ENCODE results near the gene PCDH9. TPM values are rescaled to one million over a fixed set of nuclear protein-coding genes. Genes with fewer than 3 reads are reported as not detected.

The PCDH9 gene
- total RNA-seq, 1 experiment from 2014 or later = 4.2 TPM

- intact Hi-C loops (cut with micrococcal nuclease; ENCODE audit: unreplicated experiment) = no loop called here
- in situ Hi-C loops (cut with HindIII; ENCODE audit: low pct_unique_long_range_greater_than_20kb, low sequenced_read_pairs) = no loop called here
- TF ChIP-seq CTCF (IDR thresholded peaks at IDR 0.05) (no peak), SIN3A (IDR thresholded peaks at IDR 0.05; ENCODE audit: borderline replicate concordance, insufficient read depth, low read depth, low read length) (no peak), POLR2AphosphoS5 (IDR thresholded peaks at IDR 0.05; ENCODE audit: low read depth, low read length) (no peak), TCF7L2 (IDR thresholded peaks at IDR 0.05; ENCODE audit: low read depth, low read length) (no peak)
- TF ChIP-seq, protein P1, sequence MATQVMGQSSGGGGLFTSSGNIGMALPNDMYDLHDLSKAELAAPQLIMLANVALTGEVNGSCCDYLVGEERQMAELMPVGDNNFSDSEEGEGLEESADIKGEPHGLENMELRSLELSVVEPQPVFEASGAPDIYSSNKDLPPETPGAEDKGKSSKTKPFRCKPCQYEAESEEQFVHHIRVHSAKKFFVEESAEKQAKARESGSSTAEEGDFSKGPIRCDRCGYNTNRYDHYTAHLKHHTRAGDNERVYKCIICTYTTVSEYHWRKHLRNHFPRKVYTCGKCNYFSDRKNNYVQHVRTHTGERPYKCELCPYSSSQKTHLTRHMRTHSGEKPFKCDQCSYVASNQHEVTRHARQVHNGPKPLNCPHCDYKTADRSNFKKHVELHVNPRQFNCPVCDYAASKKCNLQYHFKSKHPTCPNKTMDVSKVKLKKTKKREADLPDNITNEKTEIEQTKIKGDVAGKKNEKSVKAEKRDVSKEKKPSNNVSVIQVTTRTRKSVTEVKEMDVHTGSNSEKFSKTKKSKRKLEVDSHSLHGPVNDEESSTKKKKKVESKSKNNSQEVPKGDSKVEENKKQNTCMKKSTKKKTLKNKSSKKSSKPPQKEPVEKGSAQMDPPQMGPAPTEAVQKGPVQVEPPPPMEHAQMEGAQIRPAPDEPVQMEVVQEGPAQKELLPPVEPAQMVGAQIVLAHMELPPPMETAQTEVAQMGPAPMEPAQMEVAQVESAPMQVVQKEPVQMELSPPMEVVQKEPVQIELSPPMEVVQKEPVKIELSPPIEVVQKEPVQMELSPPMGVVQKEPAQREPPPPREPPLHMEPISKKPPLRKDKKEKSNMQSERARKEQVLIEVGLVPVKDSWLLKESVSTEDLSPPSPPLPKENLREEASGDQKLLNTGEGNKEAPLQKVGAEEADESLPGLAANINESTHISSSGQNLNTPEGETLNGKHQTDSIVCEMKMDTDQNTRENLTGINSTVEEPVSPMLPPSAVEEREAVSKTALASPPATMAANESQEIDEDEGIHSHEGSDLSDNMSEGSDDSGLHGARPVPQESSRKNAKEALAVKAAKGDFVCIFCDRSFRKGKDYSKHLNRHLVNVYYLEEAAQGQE (IDR thresholded peaks at IDR 0.05; ENCODE audit: insufficient read depth in 1 of 2, low read depth in 2 of 2, low read length in 1 of 2) = no peak
- Histone ChIP-seq H3K27ac (ENCODE audit: low read length) (no peak overlapping the region), H3K9me3 (ENCODE audit: control insufficient read depth, insufficient read depth, low read depth, low read length) (no peaks in the 10 kb centered on the region), H3K27me3 (ENCODE audit: control insufficient read depth, insufficient read depth, low read length) (no peaks in the 10 kb centered on the region), H3K36me3 (ENCODE audit: control insufficient read depth, insufficient read depth, low read length) (no peaks in the 10 kb centered on the region), H3K4me3 (ENCODE audit: low read depth in 2 of 2, low read length in 2 of 2) (no peak overlapping the region), H3K4me1 (ENCODE audit: control insufficient read depth, insufficient read depth, low read length) (no peaks in the 10 kb centered on the region)
- no peak for ATAC-seq
- CTCF ChIA-PET = no interaction called here
- POLR2A ChIA-PET = no interaction called here
- BruUV-seq (replicated peaks) = no TSS peak
- no peak for DNase-seq (ENCODE audit: low read depth, low spot score)
Measured at GRCh38 chr13:67150608-67151007, 79.5 kb downstream of the PCDH9 start.

DNA sequence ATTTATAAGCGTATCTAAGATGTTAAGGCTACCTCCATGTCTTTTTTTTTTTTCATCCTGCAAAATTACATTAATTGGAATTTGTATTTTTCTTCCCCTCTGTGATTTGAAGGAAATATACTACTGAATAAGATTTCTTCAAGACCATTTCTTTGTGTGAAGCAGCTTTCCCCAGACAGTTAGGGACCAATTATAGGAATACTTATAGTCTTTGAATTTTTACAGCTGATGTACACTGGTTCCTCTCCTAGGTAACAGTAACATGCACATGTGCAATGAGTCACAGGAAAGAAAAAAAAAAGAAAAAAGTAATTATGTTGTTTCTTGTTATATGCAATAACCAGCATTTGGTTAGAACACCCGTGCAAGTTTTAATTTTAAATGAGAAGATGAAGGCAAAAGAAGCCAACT lies 82.0 kb downstream of the PCDH9 start:
- TF ChIP-seq TCF7L2 (IDR thresholded peaks at IDR 0.05; ENCODE audit: low read depth, low read length) (no peak), CTCF (IDR thresholded peaks at IDR 0.05) (no peak), SIN3A (IDR thresholded peaks at IDR 0.05; ENCODE audit: borderline replicate concordance, insufficient read depth, low read depth, low read length) (no peak), POLR2AphosphoS5 (IDR thresholded peaks at IDR 0.05; ENCODE audit: low read depth, low read length) (no peak)
- TF ChIP-seq, protein P1 (IDR thresholded peaks at IDR 0.05; ENCODE audit: insufficient read depth in 1 of 2, low read depth in 2 of 2, low read length in 1 of 2) = no peak
- no peak overlapping the region for H3K4me3 ChIP-seq (ENCODE audit: low read depth in 2 of 2, low read length in 2 of 2)
- CTCF ChIA-PET = no interaction called here

More for the DNA sequence above, 82.0 kb downstream of the PCDH9 start:
- Histone ChIP-seq H3K4me1 (ENCODE audit: control insufficient read depth, insufficient read depth, low read length) (no peaks in the 10 kb centered on the region), H3K27me3 (ENCODE audit: control insufficient read depth, insufficient read depth, low read length) (no peaks in the 10 kb centered on the region), H3K27ac (ENCODE audit: low read length) (no peak overlapping the region), H3K9me3 (ENCODE audit: control insufficient read depth, insufficient read depth, low read depth, low read length) (no peaks in the 10 kb centered on the region), H3K36me3 (ENCODE audit: control insufficient read depth, insufficient read depth, low read length) (no peaks in the 10 kb centered on the region)
- no TSS peak for BruUV-seq (replicated peaks)
- intact Hi-C loops (cut with micrococcal nuclease; ENCODE audit: unreplicated experiment) (no loop called here), in situ Hi-C loops (cut with HindIII; ENCODE audit: low pct_unique_long_range_greater_than_20kb, low sequenced_read_pairs) (no loop called here)
- POLR2A ChIA-PET = interaction anchor here (0.6 kb wide), 1 partner anchor 733 kb away, joined by 3 read pairs; no protein-coding TSS in a partner anchor
- no peak for ATAC-seq
- no peak for DNase-seq (ENCODE audit: low read depth, low spot score)
